H9 (cell line): ENCODE measurements around the gene TMEM273. TPM values are rescaled to one million over a fixed set of nuclear protein-coding genes. Genes with fewer than 3 reads are reported as not detected.
A peak's percentile ranks its signal among the peaks of the same experiment; 100 is the strongest.

Experiments
- DNase-seq: peaks from one replicate; pipeline ENCODE4 v3.0.0-alpha.2; 2017
- H2AFZ ChIP-seq: one replicate; pipeline ENCODE4 v1.6.1; 2013; ENCODE audit warnings: mild to moderate bottlenecking, low read length, control low read depth, moderate library complexity
- H2AK5ac ChIP-seq: 2 replicates; pipeline ENCODE4 v1.6.1; 2013; ENCODE audit warnings: low read length, control low read depth, mixed read lengths; ENCODE audit not compliant: insufficient read length
- H2BK120ac ChIP-seq: one replicate; pipeline ENCODE4 v1.6.1; 2013; ENCODE audit warnings: low read depth, mild to moderate bottlenecking, low read length, control low read depth, inconsistent platforms; ENCODE audit not compliant: poor library complexity, severe bottlenecking
- H2BK12ac ChIP-seq: 2 replicates; pipeline ENCODE4 v1.6.1; 2013; ENCODE audit warnings: low read length, control low read depth, mixed read lengths, low read depth; ENCODE audit not compliant: insufficient read length
- H2BK15ac ChIP-seq: 2 replicates; pipeline ENCODE4 v1.6.1; 2013; ENCODE audit warnings: low read depth, low read length, control low read depth
- H2BK20ac ChIP-seq: one replicate; pipeline ENCODE4 v1.6.1; 2013; ENCODE audit warnings: low read depth, mild to moderate bottlenecking, low read length, control low read depth, inconsistent platforms; ENCODE audit not compliant: poor library complexity, severe bottlenecking
- H2BK5ac ChIP-seq: 2 replicates; pipeline ENCODE4 v1.6.1; 2013; ENCODE audit warnings: low read length, control low read depth, mixed read lengths; ENCODE audit not compliant: insufficient read length
- H3K14ac ChIP-seq: 2 replicates; pipeline ENCODE4 v1.6.1; 2013; ENCODE audit warnings: low read length, control low read depth; ENCODE audit not compliant: insufficient read depth
- H3K18ac ChIP-seq: 2 replicates; pipeline ENCODE4 v1.6.1; 2013; ENCODE audit warnings: low read depth, mild to moderate bottlenecking, mixed read lengths, low read length, control low read depth; ENCODE audit not compliant: insufficient read length
- H3K23ac ChIP-seq: 2 replicates; pipeline ENCODE4 v1.6.1; 2013; ENCODE audit warnings: low read length, control low read depth, mixed read lengths, low read depth; ENCODE audit not compliant: insufficient read length
- H3K23me2 ChIP-seq: 2 replicates; pipeline ENCODE4 v1.6.1; 2013; ENCODE audit warnings: low read depth, mild to moderate bottlenecking, mixed read lengths, low read length, control low read depth; ENCODE audit not compliant: insufficient read length, poor library complexity, severe bottlenecking
- H3K27ac ChIP-seq: 2 replicates; pipeline ENCODE4 v1.5.1; 2013; ENCODE audit warnings: low read length, control low read depth, mixed read lengths, low read depth; ENCODE audit not compliant: insufficient read length
- H3K27me3 ChIP-seq: 2 replicates; pipeline ENCODE4 v1.6.1; 2013; ENCODE audit warnings: low read length, control low read depth, inconsistent platforms; ENCODE audit not compliant: insufficient read depth
- H3K4ac ChIP-seq: 2 replicates; pipeline ENCODE4 v1.6.1; 2013; ENCODE audit warnings: low read depth, mild to moderate bottlenecking, control low read depth, inconsistent platforms, low read length, moderate library complexity
- H3K4me1 ChIP-seq: 2 replicates; pipeline ENCODE4 v1.6.1; 2013; ENCODE audit warnings: low read length, control low read depth, inconsistent platforms; ENCODE audit not compliant: insufficient read depth
- H3K4me2 ChIP-seq: 2 replicates; pipeline ENCODE4 v1.6.1; 2013; ENCODE audit warnings: low read length, control low read depth, mixed read lengths; ENCODE audit not compliant: insufficient read length, insufficient read depth
- H3K56ac ChIP-seq: 2 replicates; pipeline ENCODE4 v1.6.1; 2013; ENCODE audit warnings: low read depth, mild to moderate bottlenecking, mixed read lengths, low read length, control low read depth; ENCODE audit not compliant: insufficient read length
- H3K79me1 ChIP-seq: 2 replicates; pipeline ENCODE4 v1.6.1; 2013; ENCODE audit warnings: low read depth, mild to moderate bottlenecking, moderate library complexity, low read length, control low read depth, inconsistent platforms; ENCODE audit not compliant: insufficient read depth, poor library complexity, severe bottlenecking
- H3K79me2 ChIP-seq: 2 replicates; pipeline ENCODE4 v1.6.1; 2013; ENCODE audit warnings: low read length, control low read depth, inconsistent platforms; ENCODE audit not compliant: insufficient read depth
- H3K9ac ChIP-seq: 2 replicates; pipeline ENCODE4 v1.6.1; 2013; ENCODE audit warnings: low read length, control low read depth, mixed read lengths; ENCODE audit not compliant: insufficient read length; ENCODE audit errors: extremely low read depth
- H3K9me3 ChIP-seq: one replicate; pipeline ENCODE4 v1.6.1; 2013; ENCODE audit warnings: low read depth, low read length, inconsistent platforms; ENCODE audit not compliant: control insufficient read depth
- H3T11ph ChIP-seq: one replicate; pipeline ENCODE4 v1.6.1; 2013; ENCODE audit warnings: mild to moderate bottlenecking, low read length, control low read depth, inconsistent platforms
- H4K20me1 ChIP-seq: one replicate; pipeline ENCODE4 v1.6.1; 2013; ENCODE audit not compliant: control insufficient read depth, insufficient read length, insufficient read depth
- H4K5ac ChIP-seq: 2 replicates; pipeline ENCODE4 v1.6.1; 2013; ENCODE audit warnings: low read depth, mild to moderate bottlenecking, mixed read lengths, low read length, control low read depth; ENCODE audit not compliant: insufficient read length
- H4K8ac ChIP-seq: replicated peaks from 2 replicates; pipeline ENCODE4 v1.6.1; 2013; ENCODE audit warnings: low read length, control low read depth, mixed read lengths, low read depth; ENCODE audit not compliant: insufficient read length
- H4K91ac ChIP-seq: 2 replicates; pipeline ENCODE4 v1.6.1; 2013; ENCODE audit warnings: low read depth, mild to moderate bottlenecking, moderate library complexity, mixed read lengths, low read length, control low read depth; ENCODE audit not compliant: insufficient read length
- H3K27ac Mint-ChIP-seq, 3 experiments: 2 replicates in 2 of 3; 3 replicates in 1 of 3; pipeline ENCODE4 v1.8.0; 2020 to 2021; ENCODE audit warnings: mixed read lengths in 3 of 3, mild to moderate bottlenecking in 1 of 3, moderate library complexity in 1 of 3
- H3K27me3 Mint-ChIP-seq: 2 replicates; pipeline ENCODE4 v1.8.0; 2021; ENCODE audit warnings: low read depth, mild to moderate bottlenecking, moderate library complexity, mixed read lengths
- H3K36me3 Mint-ChIP-seq, 3 experiments: 2 replicates in 2 of 3; 3 replicates in 1 of 3; pipeline ENCODE4 v1.8.0; 2020 to 2021; ENCODE audit warnings: low read depth in 3 of 3, mixed read lengths in 3 of 3; ENCODE audit not compliant: insufficient read depth in 1 of 3
- H3K4me1 Mint-ChIP-seq, 2 experiments: 2 replicates each; pipeline ENCODE4 v1.8.0; 2020; ENCODE audit warnings: mixed read lengths in 2 of 2
- H3K4me3 Mint-ChIP-seq, 2 experiments: 2 replicates in 1 of 2; 3 replicates in 1 of 2; pipeline ENCODE4 v1.8.0; 2020 to 2021; ENCODE audit warnings: mild to moderate bottlenecking in 2 of 2, mixed read lengths in 2 of 2, moderate library complexity in 1 of 2
- H3K9me3 Mint-ChIP-seq, 2 experiments: 2 replicates in 1 of 2; 3 replicates in 1 of 2; pipeline ENCODE4 v1.8.0; 2020; ENCODE audit warnings: mild to moderate bottlenecking in 2 of 2, mixed read lengths in 2 of 2, moderate library complexity in 1 of 2
- WGBS: extraction: QIAGEN DNeasy Blood & Tissue Kit; methylation state at CpG from one replicate; pipeline ENCODE4 v1.1.7; 2013; ENCODE audit warnings: missing lambda C conversion rate, low lambda C conversion rate, mixed read lengths; ENCODE audit not compliant: insufficient read length; ENCODE audit errors: extremely low coverage; 5-methylcytosine and 5-hydroxymethylcytosine counted together
- total RNA-seq: library from RNA; stranded (reverse); gene quantifications from 2 replicates; pipeline ENCODE4 v1.2.1, GENCODE V29; 2021
- TF ChIP-seq, protein P1 (sequence below): fragments of 200-600 bp; sonication (generic); conservative IDR thresholded peaks from 3 replicates; pipeline ENCODE4 v1.8.0; 2021; ENCODE audit warnings: antibody characterized with exemption, mild to moderate bottlenecking

The TMEM273 gene
- total RNA-seq, 1 experiment from 2014 or later, result not detected

DNA sequence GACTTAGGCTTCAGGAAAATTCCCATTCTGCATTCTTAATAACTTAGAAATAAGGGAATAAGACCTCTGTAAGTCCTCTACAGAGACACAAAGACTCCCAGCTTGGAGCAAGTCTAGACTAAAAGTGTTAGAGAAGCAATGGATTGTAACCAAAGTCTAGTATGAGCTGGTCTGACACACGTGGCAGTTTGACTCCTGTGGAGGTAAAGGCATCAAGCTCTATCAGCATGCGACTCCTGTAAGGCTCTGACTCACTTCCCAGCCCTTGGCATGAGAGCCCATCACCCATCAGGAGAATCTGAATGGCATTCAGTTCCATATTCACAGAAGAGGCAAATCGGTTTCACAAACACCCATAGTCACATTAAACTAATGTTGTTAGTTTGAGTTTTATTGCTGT, 68.4 kb downstream of the TMEM273 start:
- no CpG with 5 or more reads among the region's 3 CpGs for WGBS
- no peak overlapping the region for H3K4me3 Mint-ChIP-seq
- Histone ChIP-seq H2BK5ac (no peak overlapping the region), H3K14ac (no peak overlapping the region), H2AFZ (no peak overlapping the region), H3T11ph (no peak overlapping the region), H3K27me3 (no peaks in the 10 kb centered on the region; the same call in 1 of the 2 replicates), H2AK5ac (no peak overlapping the region), H3K18ac (no peak overlapping the region), H4K5ac (no peak overlapping the region), H3K4me2 (no peak overlapping the region), H3K56ac (no peak overlapping the region), H3K23me2 (peaks cover 3% of the 10 kb centered on the region), H2BK12ac (no peak overlapping the region), H3K9ac (no peak overlapping the region), H3K27ac (no peak overlapping the region), H3K9me3 (no peaks in the 10 kb centered on the region), H2BK15ac (no peak overlapping the region), H4K91ac (no peak overlapping the region), H3K79me1 (no peaks in the 10 kb centered on the region), H4K20me1 (no peaks in the 10 kb centered on the region), H3K79me2 (no peaks in the 10 kb centered on the region), H3K23ac (no peak overlapping the region), H3K4me1 (no peaks in the 10 kb centered on the region), H3K4ac (no peak overlapping the region), H4K8ac (no peak overlapping the region), H2BK120ac (no peak overlapping the region), H2BK20ac (no peak overlapping the region)
- peak overlapping the region in 1 of 3 experiments; percentile 81; a peak in 1 of 7 replicates for H3K27ac Mint-ChIP-seq
- TF ChIP-seq, protein P1, sequence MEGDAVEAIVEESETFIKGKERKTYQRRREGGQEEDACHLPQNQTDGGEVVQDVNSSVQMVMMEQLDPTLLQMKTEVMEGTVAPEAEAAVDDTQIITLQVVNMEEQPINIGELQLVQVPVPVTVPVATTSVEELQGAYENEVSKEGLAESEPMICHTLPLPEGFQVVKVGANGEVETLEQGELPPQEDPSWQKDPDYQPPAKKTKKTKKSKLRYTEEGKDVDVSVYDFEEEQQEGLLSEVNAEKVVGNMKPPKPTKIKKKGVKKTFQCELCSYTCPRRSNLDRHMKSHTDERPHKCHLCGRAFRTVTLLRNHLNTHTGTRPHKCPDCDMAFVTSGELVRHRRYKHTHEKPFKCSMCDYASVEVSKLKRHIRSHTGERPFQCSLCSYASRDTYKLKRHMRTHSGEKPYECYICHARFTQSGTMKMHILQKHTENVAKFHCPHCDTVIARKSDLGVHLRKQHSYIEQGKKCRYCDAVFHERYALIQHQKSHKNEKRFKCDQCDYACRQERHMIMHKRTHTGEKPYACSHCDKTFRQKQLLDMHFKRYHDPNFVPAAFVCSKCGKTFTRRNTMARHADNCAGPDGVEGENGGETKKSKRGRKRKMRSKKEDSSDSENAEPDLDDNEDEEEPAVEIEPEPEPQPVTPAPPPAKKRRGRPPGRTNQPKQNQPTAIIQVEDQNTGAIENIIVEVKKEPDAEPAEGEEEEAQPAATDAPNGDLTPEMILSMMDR, result no peak
- no peaks in the 10 kb centered on the region; a peak in 2 of 5 replicates for H3K9me3 Mint-ChIP-seq
- no peak for DNase-seq
- no peaks in the 10 kb centered on the region for H3K36me3 Mint-ChIP-seq
- H3K4me1 Mint-ChIP-seq, result peaks cover 1 to 4% of the 10 kb centered on the region in 2 experiments; a peak in 1 of 4 replicates
- H3K27me3 Mint-ChIP-seq, result peaks cover 28% of the 10 kb centered on the region
